Breast epithelium (tissue), 3 donors: ENCODE measurements around the gene CHST2.

ENCODE experiments used
- POLR2A ChIP-seq: fragments of 450-650 bp; IDR thresholded peaks from one replicate; pipeline ENCODE4 v1.6.1; 2016; ENCODE audit warnings: antibody characterized with exemption, mild to moderate bottlenecking, moderate library complexity
- TF ChIP-seq, protein P1 (sequence below), 3 donors: fragments of 450-650 bp; IDR thresholded peaks; one replicate each; pipeline ENCODE4 v1.5.1; 2016 to 2017; ENCODE audit warnings: antibody characterized with exemption in 3 of 3, mild to moderate bottlenecking in 3 of 3, moderate library complexity in 3 of 3

DNA sequence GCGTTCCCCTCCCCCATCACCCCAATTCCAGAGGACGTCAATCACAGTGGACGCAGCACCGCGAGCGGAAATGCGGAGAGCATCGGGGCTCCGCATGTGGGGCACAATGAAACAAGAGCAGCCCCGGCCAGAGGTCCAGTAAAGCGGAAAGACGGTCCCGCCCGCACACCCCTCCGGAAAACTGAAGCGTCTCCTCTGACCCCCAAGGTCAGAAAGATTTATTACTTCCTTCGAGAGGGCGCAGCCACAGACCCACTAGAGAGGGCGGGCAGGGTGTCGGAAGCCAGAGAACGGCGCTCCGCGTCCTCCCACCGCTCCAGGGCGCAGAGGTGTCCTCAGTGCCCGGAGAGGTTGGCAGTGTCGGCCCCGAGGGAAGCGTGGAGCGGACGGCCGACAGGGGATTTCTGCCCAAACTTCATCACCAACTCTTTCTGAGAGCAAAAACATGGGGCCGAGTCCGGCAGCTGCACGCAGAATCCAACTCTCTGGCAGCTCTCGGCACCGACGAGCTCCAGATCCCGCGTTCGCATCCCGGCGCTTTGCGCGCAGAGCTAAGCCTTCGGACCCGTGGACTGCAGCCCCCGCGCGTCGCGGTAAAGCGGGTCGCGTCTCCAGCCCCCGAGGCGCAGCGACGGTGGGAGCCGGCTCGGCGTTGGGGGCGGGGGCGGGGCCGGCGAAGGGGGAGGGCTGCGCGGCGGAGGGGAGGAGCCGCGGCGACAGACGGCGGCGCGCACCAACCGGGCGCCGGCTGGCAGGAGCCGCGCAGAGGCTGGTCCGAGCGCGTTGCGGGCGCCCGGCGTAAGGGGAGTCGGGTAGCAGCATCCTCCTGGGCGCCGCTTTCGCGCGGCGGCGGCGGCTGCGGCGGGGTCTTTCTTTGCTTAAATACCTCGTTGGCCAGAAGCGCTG lies at the start of gene CHST2:
- no peak for TF ChIP-seq POLR2A
- TF ChIP-seq, protein P1, sequence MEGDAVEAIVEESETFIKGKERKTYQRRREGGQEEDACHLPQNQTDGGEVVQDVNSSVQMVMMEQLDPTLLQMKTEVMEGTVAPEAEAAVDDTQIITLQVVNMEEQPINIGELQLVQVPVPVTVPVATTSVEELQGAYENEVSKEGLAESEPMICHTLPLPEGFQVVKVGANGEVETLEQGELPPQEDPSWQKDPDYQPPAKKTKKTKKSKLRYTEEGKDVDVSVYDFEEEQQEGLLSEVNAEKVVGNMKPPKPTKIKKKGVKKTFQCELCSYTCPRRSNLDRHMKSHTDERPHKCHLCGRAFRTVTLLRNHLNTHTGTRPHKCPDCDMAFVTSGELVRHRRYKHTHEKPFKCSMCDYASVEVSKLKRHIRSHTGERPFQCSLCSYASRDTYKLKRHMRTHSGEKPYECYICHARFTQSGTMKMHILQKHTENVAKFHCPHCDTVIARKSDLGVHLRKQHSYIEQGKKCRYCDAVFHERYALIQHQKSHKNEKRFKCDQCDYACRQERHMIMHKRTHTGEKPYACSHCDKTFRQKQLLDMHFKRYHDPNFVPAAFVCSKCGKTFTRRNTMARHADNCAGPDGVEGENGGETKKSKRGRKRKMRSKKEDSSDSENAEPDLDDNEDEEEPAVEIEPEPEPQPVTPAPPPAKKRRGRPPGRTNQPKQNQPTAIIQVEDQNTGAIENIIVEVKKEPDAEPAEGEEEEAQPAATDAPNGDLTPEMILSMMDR (IDR thresholded peaks at IDR 0.05), result no peak
